Adrenal gland (tissue), 5 donors: ENCODE results near the gene SCNM1.

Experiments
- POLR2A ChIP-seq, 2 donors: fragments of 450-650 bp; IDR thresholded peaks; one replicate each; pipeline ENCODE4 v1.6.1; 2017; ENCODE audit warnings: antibody characterized with exemption in 2 of 2, mild to moderate bottlenecking in 2 of 2, moderate library complexity in 1 of 2
- TF ChIP-seq, protein P1 (sequence below), 6 experiments: fragments of 450-650 bp in 4 of 6; fragments of 200-600 bp in 2 of 6; sonication (generic) in 1 of 6; IDR thresholded peaks; 1 replicate in 5 of 6; 2 replicates in 1 of 6; pipeline versions ENCODE4 v1.5.1 to v1.8.0; 2016 to 2021; ENCODE audit warnings: antibody characterized with exemption in 6 of 6, mild to moderate bottlenecking in 2 of 6, moderate library complexity in 1 of 6
- donor health status: DM: no; HTN: no; CAD: no.

DNA sequence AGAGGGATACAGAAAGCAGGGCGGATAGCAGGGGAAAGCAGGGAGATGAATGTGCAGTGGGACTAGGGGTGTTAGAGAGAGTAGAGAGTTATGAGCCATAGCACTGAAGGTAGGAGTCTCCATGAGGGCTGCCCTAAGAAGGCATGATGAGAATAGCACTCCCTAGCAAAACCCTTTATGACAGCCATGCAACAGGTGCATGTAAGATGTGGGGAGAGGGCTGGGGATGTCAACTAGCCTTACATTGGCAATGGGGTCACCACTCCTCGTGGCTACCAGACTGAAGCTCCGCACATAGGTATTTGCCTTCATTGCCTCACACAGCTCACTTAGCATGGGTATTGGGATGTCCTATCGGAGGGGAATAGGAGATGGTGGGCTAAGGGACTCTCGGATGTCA is 5.2 kb downstream of the SCNM1 start:
- TF ChIP-seq, protein P1, sequence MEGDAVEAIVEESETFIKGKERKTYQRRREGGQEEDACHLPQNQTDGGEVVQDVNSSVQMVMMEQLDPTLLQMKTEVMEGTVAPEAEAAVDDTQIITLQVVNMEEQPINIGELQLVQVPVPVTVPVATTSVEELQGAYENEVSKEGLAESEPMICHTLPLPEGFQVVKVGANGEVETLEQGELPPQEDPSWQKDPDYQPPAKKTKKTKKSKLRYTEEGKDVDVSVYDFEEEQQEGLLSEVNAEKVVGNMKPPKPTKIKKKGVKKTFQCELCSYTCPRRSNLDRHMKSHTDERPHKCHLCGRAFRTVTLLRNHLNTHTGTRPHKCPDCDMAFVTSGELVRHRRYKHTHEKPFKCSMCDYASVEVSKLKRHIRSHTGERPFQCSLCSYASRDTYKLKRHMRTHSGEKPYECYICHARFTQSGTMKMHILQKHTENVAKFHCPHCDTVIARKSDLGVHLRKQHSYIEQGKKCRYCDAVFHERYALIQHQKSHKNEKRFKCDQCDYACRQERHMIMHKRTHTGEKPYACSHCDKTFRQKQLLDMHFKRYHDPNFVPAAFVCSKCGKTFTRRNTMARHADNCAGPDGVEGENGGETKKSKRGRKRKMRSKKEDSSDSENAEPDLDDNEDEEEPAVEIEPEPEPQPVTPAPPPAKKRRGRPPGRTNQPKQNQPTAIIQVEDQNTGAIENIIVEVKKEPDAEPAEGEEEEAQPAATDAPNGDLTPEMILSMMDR (IDR thresholded peaks at IDR 0.05) = no peak
- no peak for TF ChIP-seq POLR2A (IDR thresholded peaks at IDR 0.05)
